Astrocyte (in vitro differentiated cells and primary cell): ENCODE data around the gene NAT14.

ENCODE experiments used
- CTCF ChIP-seq: IDR thresholded peaks from 2 replicates; pipeline ENCODE4 v1.5.1; 2011; ENCODE audit warnings: low read depth, mild to moderate bottlenecking, inconsistent platforms, low read length, moderate library complexity; ENCODE audit not compliant: insufficient read depth
- EZH2 ChIP-seq: IDR thresholded peaks from 2 replicates; pipeline ENCODE4 v1.6.1; 2012; ENCODE audit warnings: mild to moderate bottlenecking, low read length, inconsistent platforms; ENCODE audit not compliant: insufficient read depth

- TF ChIP-seq CTCF: no peak
- no peak for TF ChIP-seq EZH2
These were observed 42.5 kb upstream of the NAT14 start for GRCh38 chr19:55442372-55442961.
